ENCODE measurements around the gene BCR.

BCR gene

DNA sequence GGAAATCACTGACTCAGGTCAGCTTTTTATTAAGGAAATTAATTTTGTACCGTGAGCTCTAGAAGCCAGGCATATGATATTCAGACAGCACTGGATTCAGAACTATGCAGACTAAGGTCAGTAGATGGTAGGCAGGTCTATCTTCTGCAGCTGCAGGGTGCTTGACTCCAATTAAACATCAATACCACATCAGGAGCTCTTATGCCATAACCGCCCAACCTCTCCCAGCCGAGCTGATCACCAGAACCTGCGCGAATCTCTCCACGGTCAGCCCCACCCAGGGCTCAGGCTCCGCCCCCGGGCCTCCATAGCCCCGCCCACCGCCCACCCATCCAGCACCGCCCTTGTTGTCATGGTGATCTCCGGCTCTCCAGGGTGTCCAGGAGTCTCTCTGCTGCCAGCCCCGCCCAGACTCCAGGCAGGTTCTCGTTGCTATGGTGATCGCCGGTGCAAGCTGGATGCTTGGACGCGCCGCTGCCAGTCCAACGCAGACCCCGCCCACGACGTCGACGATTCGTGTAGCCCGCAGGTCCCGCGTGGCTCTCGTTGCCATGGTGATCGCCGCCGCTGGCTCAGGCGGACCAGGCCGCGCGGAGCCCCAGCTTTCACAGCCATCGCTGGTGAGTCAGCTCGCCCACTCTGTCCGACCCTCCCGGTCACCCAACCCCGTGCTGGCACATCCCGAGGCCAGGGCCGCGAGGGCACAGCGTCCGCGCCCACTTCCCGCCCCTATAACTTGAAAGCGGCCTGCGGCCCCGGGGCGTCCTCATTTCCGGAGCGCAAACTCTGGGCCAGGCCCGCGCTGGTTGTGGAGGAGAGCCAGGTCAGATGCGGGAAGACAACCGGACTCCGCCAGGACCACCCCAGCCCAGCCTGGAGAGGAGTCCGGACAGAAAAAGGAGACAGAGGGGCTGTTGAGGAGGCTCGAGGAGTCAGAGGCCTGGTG, 35.1 kb upstream of the BCR start, which contains the start of gene RAB36:
TSS of gene RAB36 (plus strand) at position 546 of the 946 bp plus-strand sequence. CDS start 1,140 bp downstream, outside the sequence.
- DNase-seq (ENCODE audit: low read depth): peak; percentile 99
- peak within 1 kb of the TSS; percentile 65 for H3K4me3 ChIP-seq (ENCODE audit: low read length)

DNA sequence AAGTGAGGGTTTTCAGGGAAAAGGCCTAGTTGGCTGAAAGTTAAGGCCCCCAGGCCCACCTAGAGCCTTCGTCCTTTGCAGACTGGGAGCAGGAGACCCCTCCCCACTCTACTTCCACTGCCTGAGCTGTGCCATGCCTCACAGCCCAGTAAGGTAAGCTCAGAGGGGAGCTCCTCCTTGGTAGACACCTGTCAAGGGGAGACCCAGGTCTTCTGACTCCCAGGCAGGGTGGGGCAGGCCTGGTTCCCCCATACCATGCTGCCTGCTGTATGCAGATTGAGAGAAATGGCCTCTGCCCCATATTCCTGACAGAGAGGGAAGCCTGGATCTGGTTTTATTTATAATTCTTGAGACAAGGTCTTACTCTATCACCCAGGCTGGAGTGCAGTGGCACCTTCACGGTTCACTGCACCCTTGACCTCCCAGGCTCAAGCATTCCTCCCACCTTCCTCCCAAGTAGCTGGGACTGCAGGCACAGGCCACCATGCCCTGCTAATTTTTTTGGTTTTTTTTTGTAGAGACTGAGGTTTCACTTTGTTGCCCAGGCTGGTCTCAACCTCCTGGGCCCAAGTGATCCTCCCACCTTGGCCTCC, 34.3 kb upstream of the BCR start:
- no peak for DNase-seq (ENCODE audit: low read depth)
- TF ChIP-seq, protein P1, sequence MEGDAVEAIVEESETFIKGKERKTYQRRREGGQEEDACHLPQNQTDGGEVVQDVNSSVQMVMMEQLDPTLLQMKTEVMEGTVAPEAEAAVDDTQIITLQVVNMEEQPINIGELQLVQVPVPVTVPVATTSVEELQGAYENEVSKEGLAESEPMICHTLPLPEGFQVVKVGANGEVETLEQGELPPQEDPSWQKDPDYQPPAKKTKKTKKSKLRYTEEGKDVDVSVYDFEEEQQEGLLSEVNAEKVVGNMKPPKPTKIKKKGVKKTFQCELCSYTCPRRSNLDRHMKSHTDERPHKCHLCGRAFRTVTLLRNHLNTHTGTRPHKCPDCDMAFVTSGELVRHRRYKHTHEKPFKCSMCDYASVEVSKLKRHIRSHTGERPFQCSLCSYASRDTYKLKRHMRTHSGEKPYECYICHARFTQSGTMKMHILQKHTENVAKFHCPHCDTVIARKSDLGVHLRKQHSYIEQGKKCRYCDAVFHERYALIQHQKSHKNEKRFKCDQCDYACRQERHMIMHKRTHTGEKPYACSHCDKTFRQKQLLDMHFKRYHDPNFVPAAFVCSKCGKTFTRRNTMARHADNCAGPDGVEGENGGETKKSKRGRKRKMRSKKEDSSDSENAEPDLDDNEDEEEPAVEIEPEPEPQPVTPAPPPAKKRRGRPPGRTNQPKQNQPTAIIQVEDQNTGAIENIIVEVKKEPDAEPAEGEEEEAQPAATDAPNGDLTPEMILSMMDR (conservative IDR thresholded peaks at IDR 0.05; ENCODE audit: low read depth, low read length): no peak
- peak overlapping the region; percentile 65 for H3K4me3 ChIP-seq (ENCODE audit: low read length)

More for the DNA sequence above, 35.1 kb upstream of the BCR start, which contains the start of gene RAB36:
- TF ChIP-seq, protein P1 (conservative IDR thresholded peaks at IDR 0.05; ENCODE audit: low read depth, low read length): no peak

DNA sequence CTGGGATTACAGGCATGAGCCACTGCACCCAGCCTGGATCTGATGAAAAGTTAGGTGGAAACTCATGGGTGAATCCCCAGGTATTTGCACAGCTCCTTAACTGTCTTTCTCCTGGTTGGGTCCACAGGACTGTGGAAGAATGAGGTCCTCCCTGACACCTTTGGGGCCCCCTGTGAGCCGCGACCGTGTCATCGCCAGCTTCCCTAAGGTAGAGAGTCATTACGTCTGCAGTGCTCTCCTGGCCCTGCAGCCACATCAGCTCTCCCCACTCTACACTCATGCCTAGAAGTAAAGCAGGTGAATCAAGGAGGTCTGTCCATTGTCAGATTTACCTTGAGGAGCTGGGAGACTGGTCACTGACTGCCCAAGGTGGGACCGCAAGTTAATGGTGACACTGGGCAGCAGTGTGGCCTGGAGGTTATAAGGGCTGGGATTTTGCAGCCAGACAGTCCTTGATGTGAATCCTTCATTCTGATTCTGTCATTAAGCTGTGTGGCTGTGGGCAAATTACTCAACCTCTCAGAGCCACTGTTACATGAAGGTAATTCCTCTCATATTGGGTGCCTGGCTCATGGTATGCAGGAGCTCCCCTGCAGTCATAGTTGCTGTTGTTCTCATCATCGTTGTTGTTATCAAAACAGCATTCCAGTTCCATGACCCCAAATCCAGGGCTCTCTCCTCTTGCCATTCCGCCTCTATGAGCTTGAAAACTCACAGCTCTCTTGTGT, 33.7 kb upstream of the BCR start:
- TF ChIP-seq, protein P1 (conservative IDR thresholded peaks at IDR 0.05; ENCODE audit: low read depth, low read length): no peak
- H3K4me3 ChIP-seq (ENCODE audit: low read length): no peak overlapping the region
- DNase-seq (ENCODE audit: low read depth): no peak

DNA sequence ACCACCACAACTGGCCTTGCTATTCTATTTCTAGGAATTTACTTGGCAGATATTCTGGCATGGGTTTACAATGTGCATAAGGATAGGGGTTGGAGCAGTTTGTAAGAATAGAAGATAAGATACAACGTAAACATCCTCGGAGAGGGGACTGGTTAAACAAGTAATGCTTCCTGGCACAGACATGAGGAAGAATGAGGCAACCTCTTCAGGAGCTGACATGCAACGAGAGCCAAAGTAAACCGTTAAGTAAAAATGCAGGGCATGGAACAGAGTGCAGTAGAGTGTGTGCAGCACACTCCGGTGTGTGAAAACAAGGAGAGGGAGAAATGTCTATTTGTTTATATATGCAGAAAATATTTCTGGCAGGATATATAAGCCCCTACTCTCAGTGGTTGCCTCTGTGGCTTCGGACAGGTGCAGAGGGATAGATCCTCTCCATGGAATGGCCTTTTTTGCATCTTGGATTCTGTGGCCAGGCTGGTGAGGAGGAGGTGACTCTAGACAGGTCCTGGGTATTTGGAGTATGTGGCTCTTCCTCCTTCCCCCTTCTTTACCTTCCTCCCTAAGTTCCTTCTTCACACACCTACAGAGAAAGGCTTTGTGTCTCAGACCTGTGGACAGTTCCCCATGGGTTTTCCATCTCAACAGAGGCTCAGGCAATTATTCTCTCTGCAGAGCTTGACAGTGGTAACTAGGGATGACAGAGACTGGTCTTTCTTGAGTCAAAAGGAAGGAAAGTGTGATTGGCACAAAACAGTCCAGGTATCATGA, 32.5 kb upstream of the BCR start:
- DNase-seq (ENCODE audit: low read depth): no peak
- TF ChIP-seq, protein P1 (conservative IDR thresholded peaks at IDR 0.05; ENCODE audit: low read depth, low read length): no peak

DNA sequence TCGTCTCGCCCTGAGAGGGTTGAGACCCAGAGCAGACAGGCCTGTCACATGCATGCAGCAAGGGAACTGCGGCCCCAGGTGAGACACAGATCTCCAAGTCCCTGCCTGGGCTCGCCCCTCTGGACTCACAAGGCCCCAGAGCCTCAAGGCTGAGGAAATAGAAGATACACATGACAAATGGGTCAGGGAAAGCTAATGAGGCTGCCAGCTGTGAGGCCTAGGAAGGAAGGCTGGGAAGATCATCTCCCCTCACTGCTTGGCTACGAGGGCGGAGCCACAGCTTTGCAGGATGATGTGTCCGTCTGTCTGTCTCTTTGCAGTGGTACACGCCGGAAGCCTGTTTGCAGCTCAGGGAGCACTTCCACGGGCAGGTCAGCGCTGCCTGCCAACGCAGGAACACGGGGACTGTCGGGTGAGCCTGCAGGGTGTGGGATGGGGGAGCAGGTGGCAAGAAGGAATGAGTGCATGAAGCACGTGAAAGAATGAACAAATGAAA, 30.5 kb upstream of the BCR start:
- DNase-seq (ENCODE audit: low read depth): no peak
- H3K4me3 ChIP-seq (ENCODE audit: low read length): no peak overlapping the region
- TF ChIP-seq, protein P1 (conservative IDR thresholded peaks at IDR 0.05; ENCODE audit: low read depth, low read length): no peak

More for the DNA sequence above, 32.5 kb upstream of the BCR start:
- no peak overlapping the region for H3K4me3 ChIP-seq (ENCODE audit: low read length)

DNA sequence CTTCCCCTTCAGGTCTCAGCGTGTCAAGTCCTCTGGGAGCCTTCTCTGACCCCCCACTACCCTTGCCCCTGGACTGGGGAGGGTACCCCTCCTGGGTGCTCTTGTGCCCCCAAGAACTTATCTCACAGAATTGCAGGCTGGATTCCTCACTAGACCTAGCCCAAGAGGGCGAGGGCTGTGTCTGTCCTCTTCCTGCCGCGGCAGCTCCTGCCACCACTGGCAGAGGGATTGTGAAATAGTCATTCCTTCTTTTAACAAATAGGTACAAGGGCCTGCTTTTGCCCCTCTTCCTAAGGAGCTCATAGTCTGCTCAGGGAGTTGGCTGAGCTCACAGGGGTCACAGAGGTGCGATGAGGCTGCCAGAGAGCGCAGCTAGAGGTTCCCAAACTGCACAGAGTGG, 29.5 kb upstream of the BCR start:
- no peak overlapping the region for H3K4me3 ChIP-seq (ENCODE audit: low read length)
- TF ChIP-seq, protein P1 (conservative IDR thresholded peaks at IDR 0.05; ENCODE audit: low read depth, low read length): no peak
- DNase-seq (ENCODE audit: low read depth): no peak
